ENCODE results near the gene ANAPC2. TPM values are rescaled to one million over a fixed set of nuclear protein-coding genes. Genes with fewer than 3 reads are reported as not detected.
A peak's percentile ranks its signal among the peaks of the same experiment; 100 is the strongest.

ANAPC2 gene
- total RNA-seq, 3 donors from 2014 or later (not counting 1 experiment from before 2014, with no cell fraction given) = 146 to 172 (median 171) TPM

DNA sequence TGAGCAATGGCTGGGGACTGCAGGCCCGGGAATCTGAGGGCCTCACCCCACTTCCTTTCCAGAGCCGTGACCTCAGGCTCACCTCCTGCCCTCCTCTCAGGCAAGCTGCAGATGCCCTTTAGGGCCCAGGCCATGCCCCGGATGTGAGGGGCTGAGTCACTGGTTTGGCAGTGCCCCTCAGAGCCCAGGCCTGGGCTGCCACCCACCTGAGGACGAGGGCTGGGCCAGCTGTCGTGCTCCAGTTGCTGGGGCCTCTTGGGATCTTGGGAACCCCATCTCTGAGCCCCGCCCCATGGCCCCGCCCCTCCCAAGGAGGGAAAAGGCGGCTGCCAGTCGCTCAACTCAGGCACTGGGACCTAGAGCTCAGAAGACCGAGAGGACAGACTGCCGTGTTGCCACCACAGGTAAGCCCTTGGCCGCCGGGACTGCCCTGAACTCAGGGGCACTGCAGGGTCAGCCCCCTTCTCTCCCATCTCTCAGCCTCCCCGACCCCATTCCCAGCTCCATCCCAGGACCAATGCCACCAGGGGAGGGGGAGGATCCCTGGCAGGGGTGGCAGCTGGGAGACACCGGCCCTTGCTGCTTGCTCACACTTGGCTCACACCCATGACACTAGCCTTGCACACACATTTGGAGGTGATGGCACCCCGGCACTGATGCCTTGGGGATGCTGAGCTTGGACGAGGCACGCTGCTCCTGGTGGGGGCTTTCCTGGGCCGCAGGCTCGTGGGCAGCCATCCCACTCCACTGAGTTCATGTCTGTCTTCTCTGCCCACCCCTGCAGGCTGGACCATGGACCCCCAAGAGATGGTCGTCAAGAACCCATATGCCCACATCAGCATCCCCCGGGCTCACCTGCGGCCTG is 36.7 kb upstream of the ANAPC2 start, which contains the start of gene CYSRT1:
Gene CYSRT1 (plus strand): TSS at position 345 of the 865 bp plus-strand sequence. CDS start 448 bp downstream, at position 793.
- peaks cover 9% of the 10 kb centered on the region for H3K27me3 ChIP-seq (ENCODE audit: control insufficient read depth, insufficient read depth, low read length)
- ATAC-seq = no peak
- H3K36me3 Mint-ChIP-seq = no peaks in the 10 kb centered on the region
- peak within 1 kb of the TSS; percentile 58 for H3K4me3 ChIP-seq (ENCODE audit: low read length)
- intact Hi-C loops (cut with micrococcal nuclease) = loop anchor here (5.0 kb wide), 3 partner anchors 98 to 178 kb away; partner anchors contain the start of gene NPDC1
- no peaks in the 10 kb centered on the region for H3K9me3 ChIP-seq (ENCODE audit: control insufficient read depth, insufficient read depth, low read length)
- peaks cover 31% of the 10 kb centered on the region for H3K4me1 ChIP-seq (ENCODE audit: control insufficient read depth, insufficient read depth, low read length)
- H3K36me3 ChIP-seq (ENCODE audit: control insufficient read depth, insufficient read depth, low read length) = no peaks in the 10 kb centered on the region
- peak within 1 kb of the TSS; percentile 84 for H3K27ac ChIP-seq (ENCODE audit: low read length)
- no peak for DNase-seq
- WGBS (ENCODE audit: insufficient coverage) = 50% methylated on average over 22 of the region's 23 CpGs
- peaks cover 5 to 11% of the 10 kb centered on the region in 2 donors for H3K4me1 Mint-ChIP-seq
- peak within 1 kb of the TSS; percentile 86 for H3K4me3 Mint-ChIP-seq
- H3K9me3 Mint-ChIP-seq = no peaks in the 10 kb centered on the region
- TF ChIP-seq, protein P1, sequence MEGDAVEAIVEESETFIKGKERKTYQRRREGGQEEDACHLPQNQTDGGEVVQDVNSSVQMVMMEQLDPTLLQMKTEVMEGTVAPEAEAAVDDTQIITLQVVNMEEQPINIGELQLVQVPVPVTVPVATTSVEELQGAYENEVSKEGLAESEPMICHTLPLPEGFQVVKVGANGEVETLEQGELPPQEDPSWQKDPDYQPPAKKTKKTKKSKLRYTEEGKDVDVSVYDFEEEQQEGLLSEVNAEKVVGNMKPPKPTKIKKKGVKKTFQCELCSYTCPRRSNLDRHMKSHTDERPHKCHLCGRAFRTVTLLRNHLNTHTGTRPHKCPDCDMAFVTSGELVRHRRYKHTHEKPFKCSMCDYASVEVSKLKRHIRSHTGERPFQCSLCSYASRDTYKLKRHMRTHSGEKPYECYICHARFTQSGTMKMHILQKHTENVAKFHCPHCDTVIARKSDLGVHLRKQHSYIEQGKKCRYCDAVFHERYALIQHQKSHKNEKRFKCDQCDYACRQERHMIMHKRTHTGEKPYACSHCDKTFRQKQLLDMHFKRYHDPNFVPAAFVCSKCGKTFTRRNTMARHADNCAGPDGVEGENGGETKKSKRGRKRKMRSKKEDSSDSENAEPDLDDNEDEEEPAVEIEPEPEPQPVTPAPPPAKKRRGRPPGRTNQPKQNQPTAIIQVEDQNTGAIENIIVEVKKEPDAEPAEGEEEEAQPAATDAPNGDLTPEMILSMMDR (IDR thresholded peaks at IDR 0.05) = no peak
- peaks cover 0 to 3% of the 10 kb centered on the region in 2 donors for H3K27me3 Mint-ChIP-seq (ENCODE audit: low read depth in 2 of 2)
- peak within 1 kb of the TSS in 1 of 2 donors; percentile 88 for H3K27ac Mint-ChIP-seq

DNA sequence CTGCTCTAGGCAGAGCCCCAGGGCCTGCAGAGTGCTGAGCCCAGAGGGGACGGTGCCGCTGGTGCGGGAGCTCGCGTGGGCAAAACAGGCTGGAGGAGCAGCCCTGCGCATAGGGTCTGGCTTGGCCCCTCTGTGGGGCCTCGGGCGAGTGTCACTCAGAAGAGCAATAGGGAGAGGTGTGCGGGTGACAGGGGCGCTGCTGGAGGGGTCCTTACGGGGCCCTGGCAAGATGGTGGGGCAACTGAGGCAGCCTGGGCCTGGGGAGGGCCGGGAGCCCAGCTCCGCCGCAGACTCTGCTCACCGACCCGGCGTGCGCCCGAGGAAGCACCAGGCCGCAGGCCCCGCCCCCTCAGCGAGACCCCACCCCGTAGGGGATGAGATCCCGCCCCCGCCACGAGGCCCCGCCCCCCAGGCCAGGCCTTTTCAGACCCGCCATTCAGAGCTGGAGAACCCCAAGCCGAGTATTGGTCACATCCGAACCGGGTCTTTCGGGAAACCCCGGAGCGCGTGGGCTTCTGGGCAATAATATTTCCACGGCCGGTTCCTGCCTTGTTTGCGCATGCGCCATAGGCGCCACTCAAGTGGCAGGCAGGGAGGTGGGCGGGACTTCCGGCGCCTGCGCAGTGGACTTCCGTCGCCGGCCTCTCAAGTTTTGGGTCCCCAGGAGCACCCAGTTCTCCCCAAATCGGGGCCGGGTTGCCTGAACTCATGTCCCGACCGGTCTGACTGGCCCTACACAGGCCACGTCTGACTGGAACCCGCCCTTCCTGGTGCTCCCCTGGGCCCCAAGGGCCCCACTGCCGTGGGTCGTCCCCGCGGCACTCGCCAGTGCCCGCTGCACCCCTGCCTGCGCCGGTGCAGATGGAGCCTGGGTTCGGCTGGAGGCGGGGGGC is 35.0 kb upstream of the ANAPC2 start:
- H3K27me3 ChIP-seq (ENCODE audit: control insufficient read depth, insufficient read depth, low read length) = peaks cover 7% of the 10 kb centered on the region
- peak overlapping the region; percentile 62 to 88 for H3K27ac Mint-ChIP-seq
- intact Hi-C loops (cut with micrococcal nuclease) = loop anchor here (1.0 to 5.0 kb wide), 4 partner anchors 18 to 96 kb away; partner anchors contain the start of genes NDOR1, NELFB, TMEM203 and TUBB4B

DNA sequence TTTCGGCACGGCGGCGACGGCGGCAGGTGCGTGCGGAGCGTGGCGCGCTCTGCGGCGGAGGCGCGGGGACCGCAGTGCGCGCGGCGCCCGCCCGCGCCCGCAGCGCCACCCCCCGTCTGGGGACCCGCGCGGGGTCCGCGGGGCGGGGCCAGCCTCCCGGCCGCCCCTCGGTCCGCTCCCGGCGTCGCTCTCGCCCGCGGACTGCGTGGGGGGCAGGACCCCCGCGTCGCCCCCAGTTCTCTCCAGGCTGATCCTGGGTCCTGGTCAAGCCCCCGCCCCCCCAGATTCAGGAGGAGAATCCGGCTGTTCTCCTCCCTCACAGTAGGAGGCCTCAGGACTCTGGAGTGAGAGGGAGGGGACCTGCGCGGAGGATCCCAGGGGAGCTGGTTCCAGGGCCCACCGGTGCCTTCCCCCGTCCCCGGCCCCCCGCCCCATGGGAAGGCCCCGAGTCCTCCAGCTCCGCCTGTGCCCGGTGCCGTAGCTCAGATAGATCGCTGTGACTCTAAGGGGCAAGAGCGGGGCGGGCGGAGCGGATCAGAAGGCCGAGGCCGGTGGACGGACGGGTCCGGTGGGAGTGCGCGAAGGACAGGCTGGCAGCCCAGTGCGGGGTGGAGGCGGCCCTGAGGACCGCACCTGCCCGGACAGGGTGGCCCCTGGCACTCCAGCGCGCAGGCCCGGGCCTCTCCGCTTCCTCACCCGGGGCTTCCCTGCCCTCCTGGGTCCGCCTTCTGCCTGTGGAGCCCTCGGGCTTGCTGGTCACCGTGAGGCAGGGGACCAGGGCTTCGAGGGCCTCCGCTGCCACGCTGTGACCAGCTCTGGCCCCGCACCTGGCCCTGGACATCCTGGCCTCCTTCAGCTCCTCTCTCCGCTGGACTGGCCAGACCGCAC is 34.1 kb upstream of the ANAPC2 start, which contains the start of gene RNF208:
Gene RNF208 (minus strand): TSS at position 51 of the 888 bp plus-strand sequence. CDS start 1,028 bp downstream, outside the sequence.
- peaks cover 0 to under 1% of the 10 kb centered on the region in 2 donors for H3K27me3 Mint-ChIP-seq (ENCODE audit: low read depth in 2 of 2)
- peaks cover 28% of the 10 kb centered on the region for H3K4me1 ChIP-seq (ENCODE audit: control insufficient read depth, insufficient read depth, low read length)
- peaks cover 1 to 7% of the 10 kb centered on the region in 2 donors for H3K4me1 Mint-ChIP-seq
- peak within 1 kb of the TSS; percentile 86 for H3K4me3 Mint-ChIP-seq
- no peaks in the 10 kb centered on the region for H3K36me3 Mint-ChIP-seq
- TF ChIP-seq, protein P1 (IDR thresholded peaks at IDR 0.05) = no peak
- no peak for ATAC-seq
- no peaks in the 10 kb centered on the region for H3K9me3 ChIP-seq (ENCODE audit: control insufficient read depth, insufficient read depth, low read length)
- intact Hi-C loops (cut with micrococcal nuclease) = loop anchor here (1.0 to 5.0 kb wide), 4 partner anchors 18 to 95 kb away; partner anchors contain the start of genes NDOR1, NELFB, TMEM203 and TUBB4B
- peak within 1 kb of the TSS; percentile 75 for H3K27ac ChIP-seq (ENCODE audit: low read length)
- WGBS (ENCODE audit: insufficient coverage) = 4% methylated on average over 88 of the region's 88 CpGs
- peak within 1 kb of the TSS; percentile 58 for H3K4me3 ChIP-seq (ENCODE audit: low read length)
- no peaks in the 10 kb centered on the region for H3K9me3 Mint-ChIP-seq
- no peaks in the 10 kb centered on the region for H3K36me3 ChIP-seq (ENCODE audit: control insufficient read depth, insufficient read depth, low read length)
- peak in 1 of 2 donors; percentile 46 for DNase-seq
- peak within 1 kb of the TSS; percentile 62 to 88 for H3K27ac Mint-ChIP-seq
- H3K27me3 ChIP-seq (ENCODE audit: control insufficient read depth, insufficient read depth, low read length) = peaks cover 4% of the 10 kb centered on the region

More for the DNA sequence above, 35.0 kb upstream of the ANAPC2 start:
- WGBS (ENCODE audit: insufficient coverage) = under 1% methylated on average over 63 of the region's 63 CpGs
- Mint-ChIP-seq H3K9me3 (no peaks in the 10 kb centered on the region), H3K27me3 (ENCODE audit: low read depth in 2 of 2) (peaks cover 0 to 3% of the 10 kb centered on the region in 2 donors), H3K4me1 (peaks cover 5 to 11% of the 10 kb centered on the region in 2 donors), H3K4me3 (peak overlapping the region; percentile 86), H3K36me3 (no peaks in the 10 kb centered on the region)
- DNase-seq (peak; percentile 97 to 99), ATAC-seq (peak; percentile 93 to 98 (median 94))
- Histone ChIP-seq H3K27ac (ENCODE audit: low read length) (peak overlapping the region; percentile 84), H3K4me1 (ENCODE audit: control insufficient read depth, insufficient read depth, low read length) (peaks cover 31% of the 10 kb centered on the region), H3K9me3 (ENCODE audit: control insufficient read depth, insufficient read depth, low read length) (no peaks in the 10 kb centered on the region), H3K36me3 (ENCODE audit: control insufficient read depth, insufficient read depth, low read length) (no peaks in the 10 kb centered on the region), H3K4me3 (ENCODE audit: low read length) (peak overlapping the region; percentile 58)
- TF ChIP-seq, protein P1 (IDR thresholded peaks at IDR 0.05) = no peak

Measured in natural killer cell (primary cell).